ENCODE data around the gene TRPM2. TPM values are rescaled to one million over a fixed set of nuclear protein-coding genes. Genes with fewer than 3 reads are reported as not detected.

Gene TRPM2
- total RNA-seq, 1 experiment from 2014 or later, result 0.26 TPM

DNA sequence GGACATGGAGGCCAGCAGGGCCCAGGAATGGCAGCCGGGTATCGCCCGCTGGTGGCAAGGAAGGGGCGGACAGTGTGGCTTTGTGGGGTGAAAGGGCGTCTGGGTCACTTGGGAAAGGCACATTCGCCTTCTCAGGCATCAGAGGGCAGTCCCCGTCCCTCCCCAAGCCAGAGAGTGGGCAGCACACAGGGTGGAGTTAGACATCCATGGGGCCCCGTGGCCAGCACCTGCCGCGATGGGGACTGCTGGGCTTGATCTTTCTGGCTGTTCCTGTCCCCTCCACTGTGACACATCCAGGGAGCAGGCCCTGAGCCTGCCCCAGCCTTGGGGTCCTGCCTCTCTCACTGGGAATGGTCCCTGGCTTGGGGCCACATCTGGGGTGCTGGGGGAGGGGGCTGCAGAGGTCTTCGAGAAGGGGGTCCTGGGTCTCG is 4.0 kb upstream of the TRPM2 start:
- Histone ChIP-seq H3K9me3 (ENCODE audit: control insufficient read depth, insufficient read depth, low read depth, low read length) (no peaks in the 10 kb centered on the region), H3K27me3 (ENCODE audit: control insufficient read depth, insufficient read depth, low read length) (no peaks in the 10 kb centered on the region), H3K36me3 (ENCODE audit: control insufficient read depth, insufficient read depth, low read length) (no peaks in the 10 kb centered on the region), H3K27ac (ENCODE audit: low read length) (no peak overlapping the region), H3K4me1 (ENCODE audit: control insufficient read depth, insufficient read depth, low read length) (no peaks in the 10 kb centered on the region), H3K4me3 (ENCODE audit: low read depth in 2 of 2, low read length in 2 of 2) (no peak overlapping the region)
- in situ Hi-C loops (cut with HindIII; ENCODE audit: low pct_unique_long_range_greater_than_20kb, low sequenced_read_pairs), result no loop called here
- no peak for DNase-seq (ENCODE audit: low read depth, low spot score)
- ATAC-seq, result no peak
- TF ChIP-seq, protein P1, sequence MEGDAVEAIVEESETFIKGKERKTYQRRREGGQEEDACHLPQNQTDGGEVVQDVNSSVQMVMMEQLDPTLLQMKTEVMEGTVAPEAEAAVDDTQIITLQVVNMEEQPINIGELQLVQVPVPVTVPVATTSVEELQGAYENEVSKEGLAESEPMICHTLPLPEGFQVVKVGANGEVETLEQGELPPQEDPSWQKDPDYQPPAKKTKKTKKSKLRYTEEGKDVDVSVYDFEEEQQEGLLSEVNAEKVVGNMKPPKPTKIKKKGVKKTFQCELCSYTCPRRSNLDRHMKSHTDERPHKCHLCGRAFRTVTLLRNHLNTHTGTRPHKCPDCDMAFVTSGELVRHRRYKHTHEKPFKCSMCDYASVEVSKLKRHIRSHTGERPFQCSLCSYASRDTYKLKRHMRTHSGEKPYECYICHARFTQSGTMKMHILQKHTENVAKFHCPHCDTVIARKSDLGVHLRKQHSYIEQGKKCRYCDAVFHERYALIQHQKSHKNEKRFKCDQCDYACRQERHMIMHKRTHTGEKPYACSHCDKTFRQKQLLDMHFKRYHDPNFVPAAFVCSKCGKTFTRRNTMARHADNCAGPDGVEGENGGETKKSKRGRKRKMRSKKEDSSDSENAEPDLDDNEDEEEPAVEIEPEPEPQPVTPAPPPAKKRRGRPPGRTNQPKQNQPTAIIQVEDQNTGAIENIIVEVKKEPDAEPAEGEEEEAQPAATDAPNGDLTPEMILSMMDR (IDR thresholded peaks at IDR 0.05), result no peak
- TF ChIP-seq, protein P2, sequence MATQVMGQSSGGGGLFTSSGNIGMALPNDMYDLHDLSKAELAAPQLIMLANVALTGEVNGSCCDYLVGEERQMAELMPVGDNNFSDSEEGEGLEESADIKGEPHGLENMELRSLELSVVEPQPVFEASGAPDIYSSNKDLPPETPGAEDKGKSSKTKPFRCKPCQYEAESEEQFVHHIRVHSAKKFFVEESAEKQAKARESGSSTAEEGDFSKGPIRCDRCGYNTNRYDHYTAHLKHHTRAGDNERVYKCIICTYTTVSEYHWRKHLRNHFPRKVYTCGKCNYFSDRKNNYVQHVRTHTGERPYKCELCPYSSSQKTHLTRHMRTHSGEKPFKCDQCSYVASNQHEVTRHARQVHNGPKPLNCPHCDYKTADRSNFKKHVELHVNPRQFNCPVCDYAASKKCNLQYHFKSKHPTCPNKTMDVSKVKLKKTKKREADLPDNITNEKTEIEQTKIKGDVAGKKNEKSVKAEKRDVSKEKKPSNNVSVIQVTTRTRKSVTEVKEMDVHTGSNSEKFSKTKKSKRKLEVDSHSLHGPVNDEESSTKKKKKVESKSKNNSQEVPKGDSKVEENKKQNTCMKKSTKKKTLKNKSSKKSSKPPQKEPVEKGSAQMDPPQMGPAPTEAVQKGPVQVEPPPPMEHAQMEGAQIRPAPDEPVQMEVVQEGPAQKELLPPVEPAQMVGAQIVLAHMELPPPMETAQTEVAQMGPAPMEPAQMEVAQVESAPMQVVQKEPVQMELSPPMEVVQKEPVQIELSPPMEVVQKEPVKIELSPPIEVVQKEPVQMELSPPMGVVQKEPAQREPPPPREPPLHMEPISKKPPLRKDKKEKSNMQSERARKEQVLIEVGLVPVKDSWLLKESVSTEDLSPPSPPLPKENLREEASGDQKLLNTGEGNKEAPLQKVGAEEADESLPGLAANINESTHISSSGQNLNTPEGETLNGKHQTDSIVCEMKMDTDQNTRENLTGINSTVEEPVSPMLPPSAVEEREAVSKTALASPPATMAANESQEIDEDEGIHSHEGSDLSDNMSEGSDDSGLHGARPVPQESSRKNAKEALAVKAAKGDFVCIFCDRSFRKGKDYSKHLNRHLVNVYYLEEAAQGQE (IDR thresholded peaks at IDR 0.05; ENCODE audit: insufficient read depth in 1 of 2, low read depth in 2 of 2, low read length in 1 of 2), result no peak
- no peak for TF ChIP-seq TCF7L2 (IDR thresholded peaks at IDR 0.05; ENCODE audit: low read depth, low read length)
- ChIA-PET POLR2A (no interaction called here), CTCF (no interaction called here)
- intact Hi-C loops (cut with micrococcal nuclease; ENCODE audit: unreplicated experiment), result no loop called here
- no TSS peak for BruUV-seq (replicated peaks)

DNA sequence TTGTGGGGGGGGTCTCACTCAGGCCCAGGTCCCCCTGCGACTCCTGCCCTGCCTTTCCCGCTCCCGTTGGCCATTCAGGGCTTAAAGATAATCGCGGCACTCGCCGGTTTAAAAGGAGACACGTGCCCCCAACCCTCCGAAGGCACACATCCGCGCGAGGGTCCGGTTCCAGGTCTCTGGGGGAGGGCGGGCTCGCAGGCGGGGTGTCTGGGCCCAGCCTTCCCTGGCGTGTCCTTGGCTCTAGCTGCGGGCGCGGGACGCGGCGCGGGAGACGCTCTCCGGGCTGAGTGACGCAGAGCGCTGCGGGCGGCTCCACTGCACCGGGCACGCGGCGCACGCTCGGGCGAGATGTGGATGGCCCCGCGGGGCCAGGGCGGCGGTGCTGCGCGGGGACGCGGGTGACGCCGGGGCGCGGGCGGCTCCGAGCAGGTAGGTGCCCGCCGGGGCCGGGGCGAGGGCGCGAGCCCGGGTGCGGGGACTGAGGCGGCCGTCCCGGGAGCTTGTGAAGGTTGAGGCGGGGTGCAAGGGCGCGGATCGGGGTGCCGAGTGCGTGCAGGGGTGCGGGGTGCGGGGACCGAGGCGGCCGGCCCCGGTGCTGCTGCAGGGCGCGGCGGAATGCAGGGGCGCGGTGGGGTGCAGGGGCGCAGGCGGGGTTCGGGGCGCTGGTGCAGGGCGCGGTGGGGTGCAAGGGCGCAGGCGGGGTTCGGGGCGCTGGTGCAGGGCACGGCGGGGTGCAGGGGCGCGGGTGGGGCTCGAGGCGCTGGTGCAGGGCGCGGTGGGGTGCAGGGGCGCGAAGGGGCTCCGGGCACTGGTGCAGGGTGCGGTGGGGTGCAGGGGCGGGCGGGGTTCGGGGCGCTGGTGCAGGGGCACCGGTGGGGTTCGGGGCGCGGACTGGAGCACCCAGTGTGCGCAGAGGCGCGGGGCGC is 3.3 kb upstream of the TRPM2 start:
- TF ChIP-seq POLR2AphosphoS5 (IDR thresholded peaks at IDR 0.05; ENCODE audit: low read depth, low read length), result no peak
- TF ChIP-seq, protein P2 (IDR thresholded peaks at IDR 0.05; ENCODE audit: insufficient read depth in 1 of 2, low read depth in 2 of 2, low read length in 1 of 2), result no peak
- TF ChIP-seq TCF7L2 (IDR thresholded peaks at IDR 0.05; ENCODE audit: low read depth, low read length), result no peak
- TF ChIP-seq, protein P1 (IDR thresholded peaks at IDR 0.05), result no peak
- no peak for TF ChIP-seq SIN3A (IDR thresholded peaks at IDR 0.05; ENCODE audit: borderline replicate concordance, insufficient read depth, low read depth, low read length)
- DNase-seq (ENCODE audit: low read depth, low spot score), result no peak
- in situ Hi-C loops (cut with HindIII; ENCODE audit: low pct_unique_long_range_greater_than_20kb, low sequenced_read_pairs) (no loop called here), intact Hi-C loops (cut with micrococcal nuclease; ENCODE audit: unreplicated experiment) (no loop called here)
- Histone ChIP-seq H3K4me3 (ENCODE audit: low read depth in 2 of 2, low read length in 2 of 2) (no peak overlapping the region), H3K36me3 (ENCODE audit: control insufficient read depth, insufficient read depth, low read length) (no peaks in the 10 kb centered on the region), H3K4me1 (ENCODE audit: control insufficient read depth, insufficient read depth, low read length) (no peaks in the 10 kb centered on the region), H3K9me3 (ENCODE audit: control insufficient read depth, insufficient read depth, low read depth, low read length) (no peaks in the 10 kb centered on the region), H3K27ac (ENCODE audit: low read length) (no peak overlapping the region), H3K27me3 (ENCODE audit: control insufficient read depth, insufficient read depth, low read length) (no peaks in the 10 kb centered on the region)
- POLR2A ChIA-PET, result no interaction called here
- BruUV-seq (replicated peaks), result no TSS peak
- ATAC-seq, result peak; percentile 49; the same call in 1 of the 2 replicates
- CTCF ChIA-PET, result no interaction called here
